IPS DF 19.7 (cell line): ENCODE measurements around the gene SUSD2.

Experiments used
- DNase-seq: peaks from one replicate; pipeline ENCODE4 v3.0.0-alpha.2; 2013; ENCODE audit warnings: low read depth, low spot score

The SUSD2 gene

DNA sequence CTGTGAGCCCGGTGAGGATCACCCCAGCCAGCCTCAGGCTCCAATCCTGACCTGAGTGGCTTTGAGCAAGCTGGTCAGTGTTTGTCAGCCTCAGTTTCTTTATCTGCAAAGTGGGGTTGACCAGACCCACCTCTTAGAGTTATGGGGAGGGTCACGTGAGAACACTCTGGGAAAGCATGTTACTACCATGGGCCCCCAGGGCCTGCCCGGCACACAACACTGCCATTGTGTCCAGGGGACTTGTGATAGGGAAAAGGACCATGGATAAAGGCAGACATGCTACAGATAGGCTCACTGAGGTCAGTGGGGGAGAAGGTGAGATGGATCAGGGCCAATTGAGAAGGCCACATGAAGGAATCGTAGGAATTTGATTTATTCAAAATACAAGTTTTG lies 32.1 kb upstream of the SUSD2 start:
- DNase-seq: no peak

DNA sequence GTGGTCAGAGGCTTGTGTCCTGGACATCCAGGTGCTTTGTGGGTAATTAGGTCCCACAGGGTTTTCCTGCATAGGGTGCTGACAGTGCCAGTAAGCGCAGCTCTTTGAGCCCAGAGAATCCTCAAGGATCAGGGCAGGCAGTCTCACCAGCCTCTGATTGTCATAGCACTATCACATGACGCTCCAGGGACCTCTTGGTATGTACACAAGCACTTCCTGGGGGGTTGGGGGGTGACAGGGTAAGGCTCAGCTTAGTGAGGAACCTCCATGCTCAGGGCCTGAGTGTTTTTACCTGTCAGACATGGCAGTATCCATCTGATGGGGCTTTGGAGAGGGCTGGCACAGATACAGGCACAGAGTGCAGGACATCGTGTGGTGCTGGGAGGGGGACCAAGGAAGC lies 27.9 kb upstream of the SUSD2 start:
- no peak for DNase-seq

DNA sequence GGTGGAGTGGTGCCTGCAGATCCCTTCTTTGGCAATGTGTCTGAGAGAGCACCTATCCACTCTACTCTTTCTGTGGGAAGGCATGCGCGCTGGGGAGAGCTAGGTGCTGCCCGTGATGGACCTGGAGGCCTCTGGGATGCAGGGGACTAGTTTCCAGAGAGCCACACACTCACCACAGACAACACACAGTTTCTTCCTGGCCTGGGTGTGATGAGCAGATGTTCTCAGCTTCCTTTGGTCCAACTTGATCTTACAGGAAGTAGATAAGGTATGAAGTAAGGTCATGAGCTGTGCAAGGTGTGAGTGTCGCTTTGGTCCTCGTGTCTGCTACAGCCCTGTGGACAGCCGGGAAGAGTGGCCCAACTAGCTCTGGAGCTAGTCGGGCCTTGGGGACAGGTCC lies 27.3 kb upstream of the SUSD2 start:
- no peak for DNase-seq

DNA sequence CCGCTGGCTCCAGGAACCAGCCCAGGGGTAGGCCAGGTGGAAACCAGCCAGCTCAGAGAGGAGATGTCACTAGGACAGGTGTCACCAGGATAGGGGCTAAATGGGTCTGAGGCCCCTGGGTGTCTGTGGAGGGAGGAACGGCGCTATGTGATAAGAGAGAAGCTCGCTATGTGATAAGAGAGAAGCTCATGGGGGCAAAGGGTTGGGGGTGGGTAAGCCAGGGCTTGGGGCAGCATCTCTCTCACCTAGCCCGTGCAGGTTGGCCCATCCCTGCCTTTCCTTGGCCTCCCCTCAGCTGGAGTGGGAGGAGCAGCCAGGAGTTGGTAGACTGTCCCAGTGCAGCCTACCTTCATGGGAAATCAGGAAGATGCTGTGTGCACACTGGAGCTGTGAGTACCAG lies 26.5 kb upstream of the SUSD2 start:
- DNase-seq: no peak

DNA sequence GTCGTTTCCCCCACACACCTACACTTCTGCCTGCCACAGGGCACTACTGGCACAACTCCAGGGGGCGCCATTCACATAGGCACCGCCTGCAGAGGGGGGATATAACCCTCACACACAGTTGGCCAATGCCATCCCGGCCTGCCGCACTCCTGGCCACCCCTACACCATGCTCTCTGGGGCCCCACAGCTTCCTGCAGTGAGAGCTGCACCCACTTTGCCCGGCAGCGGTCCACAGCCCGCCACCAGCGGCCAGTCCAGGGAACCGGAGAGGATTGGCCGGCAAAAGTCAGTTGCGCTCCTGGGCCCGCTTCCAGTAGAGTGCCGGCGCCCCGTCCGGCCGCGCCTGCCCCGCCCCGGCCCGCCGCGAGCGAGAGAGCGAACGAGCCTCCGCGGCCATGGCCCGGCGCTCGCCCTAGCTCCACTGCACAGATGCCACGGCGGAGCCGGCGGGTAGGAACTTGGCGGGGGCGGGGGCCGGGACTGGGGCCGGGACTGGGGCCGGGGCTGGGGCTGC lies 25.6 kb upstream of the SUSD2 start:
- no peak for DNase-seq

DNA sequence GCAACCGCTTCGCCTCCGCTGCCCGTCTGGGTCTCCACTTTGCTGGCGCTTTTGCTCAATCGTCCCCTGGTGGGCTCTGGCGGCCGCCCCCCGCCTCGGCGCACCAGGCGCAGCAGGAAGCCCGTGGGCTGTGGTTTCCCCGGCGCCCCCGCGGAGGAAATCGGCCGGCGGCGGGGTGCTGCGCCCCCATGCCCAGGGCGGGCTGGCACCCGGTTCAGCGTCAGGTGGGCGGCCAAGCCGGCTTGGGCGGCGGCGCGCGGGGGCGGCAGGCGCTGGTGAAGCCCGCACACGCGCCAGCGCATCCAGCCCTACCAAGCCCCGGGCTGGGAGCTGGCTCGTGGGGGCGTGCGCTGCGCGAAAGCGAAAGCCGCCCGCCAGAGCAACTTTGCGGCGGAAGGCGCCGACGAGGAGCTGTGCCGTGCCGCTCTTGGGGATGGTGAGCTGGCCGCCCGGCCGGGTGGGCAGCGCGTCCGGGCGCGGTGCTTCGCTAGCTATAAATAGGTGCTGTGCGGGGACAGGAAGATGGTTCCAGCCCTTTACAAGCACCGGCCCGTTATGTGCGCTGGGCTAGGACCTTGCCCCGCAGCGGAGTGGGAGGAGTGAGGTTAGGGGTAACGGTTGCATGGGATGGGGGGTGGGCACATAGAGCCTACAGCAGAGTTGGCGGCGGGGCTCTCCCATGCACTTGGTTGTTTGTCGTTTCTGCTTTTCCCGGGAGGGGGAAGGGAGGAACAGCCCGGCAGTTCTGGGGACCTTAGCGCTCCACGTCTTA lies 25.0 kb upstream of the SUSD2 start:
- no peak for DNase-seq

DNA sequence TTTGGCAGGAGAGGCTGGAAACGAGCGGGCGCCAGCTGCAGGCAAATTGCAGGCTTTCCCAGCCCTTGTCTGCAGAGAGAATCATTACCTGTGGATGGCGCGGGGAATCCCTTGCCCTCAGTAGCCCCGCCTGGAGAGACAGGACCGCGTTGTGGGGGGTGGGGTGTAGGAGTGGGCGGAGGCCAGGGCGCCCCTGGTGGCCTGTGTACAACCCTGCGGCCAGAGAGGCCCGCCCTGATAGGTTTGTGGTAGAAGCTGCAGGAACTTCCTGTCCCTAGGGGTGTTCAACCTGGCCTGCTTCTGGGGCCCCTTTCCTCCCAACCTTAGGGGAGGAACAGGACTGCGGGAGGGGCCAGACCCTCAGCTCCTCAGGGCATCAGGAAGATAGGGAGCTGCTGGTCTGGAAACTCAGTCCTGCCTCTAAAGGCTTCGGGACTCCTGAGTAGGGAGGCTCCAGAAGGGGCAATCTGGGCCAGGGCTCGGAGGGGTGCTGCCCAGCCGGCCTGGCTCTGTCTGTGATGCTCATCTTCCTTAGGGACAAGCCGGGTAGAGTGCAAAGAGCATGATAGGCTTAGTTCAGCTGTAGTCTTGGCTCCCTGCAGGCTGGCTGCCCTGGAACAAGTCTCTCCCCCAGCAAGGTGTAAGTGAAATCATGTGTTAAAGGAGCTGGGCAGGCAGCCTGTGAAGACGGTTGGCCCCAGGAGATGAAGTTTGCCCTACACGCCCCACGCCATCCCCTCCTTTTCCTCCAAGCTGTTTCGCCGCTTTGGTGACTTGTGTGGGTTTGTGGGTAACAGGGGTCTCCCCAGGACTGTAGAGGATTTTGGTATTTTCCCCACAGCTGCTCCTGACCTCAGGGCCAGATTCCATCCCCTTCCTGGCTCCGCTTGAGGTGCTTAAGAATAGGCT lies 24.1 kb upstream of the SUSD2 start:
- peak; percentile 68 for DNase-seq

DNA sequence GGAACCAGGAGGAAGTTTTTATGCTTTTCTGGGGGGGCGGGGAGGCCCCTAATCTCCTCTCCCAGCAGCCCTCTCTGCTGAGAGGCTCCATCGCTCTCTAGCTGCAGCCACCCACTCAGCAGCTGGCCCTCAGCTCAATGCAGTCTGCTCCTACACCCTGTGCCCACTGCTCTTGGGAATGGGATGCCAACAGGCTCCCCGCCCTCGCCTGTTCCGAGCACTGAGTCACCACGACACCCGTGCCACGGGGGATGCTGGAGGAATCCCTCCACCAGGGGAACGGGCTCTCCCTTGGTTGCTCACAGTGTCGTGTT lies 23.5 kb upstream of the SUSD2 start:
- DNase-seq: no peak

DNA sequence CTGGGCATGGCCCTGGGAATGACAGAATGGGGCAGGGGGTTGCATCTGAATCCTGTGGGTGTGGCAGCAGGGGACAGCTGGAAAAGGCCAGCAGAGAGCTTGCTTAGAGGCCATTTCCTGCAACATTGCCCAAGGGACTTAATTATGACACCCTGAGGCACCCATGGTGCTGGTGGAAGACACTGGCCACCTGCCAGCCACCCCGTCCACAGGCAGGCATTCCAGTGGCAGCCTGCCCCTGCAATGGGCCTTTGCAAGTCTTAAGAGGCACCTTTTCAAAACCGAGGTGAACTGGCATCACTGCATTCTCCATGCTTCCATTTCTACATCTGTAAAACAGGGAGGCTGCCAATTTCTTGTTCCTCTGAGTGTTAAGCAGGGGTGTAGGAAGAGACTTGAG lies 21.6 kb upstream of the SUSD2 start:
- no peak for DNase-seq

DNA sequence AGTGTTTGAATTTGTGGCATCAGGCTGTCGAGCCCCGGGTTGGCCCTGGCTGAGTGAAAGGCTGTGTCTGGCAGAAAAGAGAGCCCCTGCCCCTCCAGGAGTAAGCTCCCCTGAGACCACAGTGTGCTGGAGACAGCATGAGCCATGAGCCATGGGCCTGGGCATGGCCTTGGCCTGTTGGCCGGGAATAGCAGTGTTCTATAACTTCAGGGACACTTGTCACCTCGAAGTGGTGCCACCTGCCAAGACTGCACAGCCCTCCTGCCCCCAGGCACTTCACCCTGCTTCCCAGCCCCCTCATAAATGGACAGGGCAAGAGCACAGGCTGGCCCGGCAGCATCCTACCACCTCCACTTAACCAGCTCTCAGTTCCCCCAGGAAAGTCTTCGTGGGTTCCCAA lies 20.7 kb upstream of the SUSD2 start:
- no peak for DNase-seq

DNA sequence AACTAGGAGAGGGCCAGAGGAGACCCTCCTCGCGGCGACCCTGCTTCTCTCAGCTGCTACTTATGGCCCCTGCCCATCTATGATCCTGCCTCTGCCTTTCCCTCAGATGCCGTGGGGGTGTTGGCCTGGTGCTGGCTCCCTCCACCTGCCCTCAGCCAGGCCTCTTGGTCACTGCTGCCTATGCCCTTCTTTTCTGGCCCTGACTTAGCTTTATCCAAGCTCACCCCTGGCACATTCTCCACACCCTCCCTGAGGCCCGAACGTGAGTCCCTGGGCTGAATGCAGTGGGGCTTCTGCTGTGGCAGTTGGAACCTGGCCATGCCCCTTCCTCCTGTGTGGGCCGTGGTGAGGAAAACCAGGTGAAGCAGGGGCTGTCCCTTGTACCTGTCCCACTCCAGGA lies 19.8 kb upstream of the SUSD2 start:
- DNase-seq: no peak

DNA sequence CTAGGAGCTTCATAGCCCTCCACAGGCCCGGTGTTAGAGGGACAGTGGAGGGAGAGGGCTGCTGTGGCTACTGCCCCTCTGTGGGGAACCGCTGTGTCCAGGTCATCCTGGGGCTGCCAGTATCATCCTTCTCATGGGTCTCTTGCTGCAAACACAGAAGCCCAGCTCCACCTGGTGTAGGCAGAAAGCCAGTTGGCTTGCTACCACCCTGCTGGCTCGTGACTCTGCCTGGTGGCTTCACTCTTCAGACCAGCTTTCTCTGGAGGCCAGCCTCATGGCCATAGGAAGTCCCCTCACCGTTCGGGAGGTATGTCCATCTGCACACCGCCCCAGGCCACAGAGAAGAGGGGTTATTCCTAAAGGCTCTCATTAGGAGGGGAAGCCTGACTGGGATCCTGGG lies 19.4 kb upstream of the SUSD2 start:
- no peak for DNase-seq

DNA sequence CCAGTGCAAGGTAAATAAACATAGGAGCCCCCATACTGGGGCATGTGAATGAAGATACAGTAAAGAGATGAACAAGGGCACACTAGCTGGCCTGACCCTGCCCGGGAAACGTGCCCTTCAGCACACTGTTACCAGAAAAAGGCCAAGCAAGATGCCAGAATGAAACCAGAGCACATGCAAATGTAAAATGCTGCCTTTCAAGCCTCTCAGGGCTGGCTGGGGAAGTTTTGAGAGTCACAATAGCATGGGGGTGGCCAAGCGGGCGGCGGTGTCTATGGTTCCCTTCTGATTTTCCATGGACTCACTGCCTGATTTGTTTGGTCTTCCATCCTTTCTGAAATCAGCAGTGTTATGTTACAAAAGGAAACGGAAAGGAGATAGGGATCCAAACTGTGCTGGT lies 18.9 kb upstream of the SUSD2 start:
- DNase-seq: no peak

DNA sequence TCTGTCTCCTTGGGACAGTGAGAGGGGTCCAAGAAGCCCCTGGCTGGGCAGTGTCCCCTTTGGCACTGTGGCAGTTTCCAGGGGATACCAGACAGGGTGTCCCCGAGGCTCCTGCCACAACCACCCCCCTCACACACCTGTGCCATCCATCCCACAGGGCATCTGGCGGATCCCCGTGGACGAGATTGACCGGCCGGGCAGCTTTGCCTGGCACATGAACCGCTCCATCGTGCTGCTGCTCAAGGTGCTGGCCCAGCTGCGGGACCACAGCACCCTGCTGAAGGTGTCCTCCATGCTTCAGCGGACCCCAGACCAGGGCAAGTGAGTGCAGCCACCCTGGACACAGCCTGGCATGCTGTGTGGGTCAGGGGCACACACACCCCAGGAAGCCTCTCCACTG lies 17.0 kb upstream of the SUSD2 start:
- DNase-seq: no peak

DNA sequence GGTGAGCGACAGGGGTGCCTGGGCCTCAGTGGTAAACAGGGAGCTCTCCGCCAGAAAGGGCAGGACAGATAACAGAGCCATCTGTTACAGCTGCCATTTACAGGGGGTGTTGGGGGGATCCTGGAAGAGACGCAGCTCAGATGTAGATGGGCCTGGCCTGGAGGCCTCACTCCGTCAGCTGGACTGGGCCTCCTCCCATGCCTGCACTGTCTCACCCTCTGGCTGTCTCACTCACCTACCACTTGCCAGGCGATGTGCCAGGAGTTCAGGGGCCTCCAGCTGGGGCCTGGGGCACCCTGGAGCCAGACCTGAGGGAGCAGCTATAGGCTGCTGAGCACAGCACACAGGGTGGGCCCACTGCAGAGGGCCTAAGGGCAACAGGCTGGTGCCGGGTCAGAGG lies 16.3 kb upstream of the SUSD2 start:
- DNase-seq: no peak

DNA sequence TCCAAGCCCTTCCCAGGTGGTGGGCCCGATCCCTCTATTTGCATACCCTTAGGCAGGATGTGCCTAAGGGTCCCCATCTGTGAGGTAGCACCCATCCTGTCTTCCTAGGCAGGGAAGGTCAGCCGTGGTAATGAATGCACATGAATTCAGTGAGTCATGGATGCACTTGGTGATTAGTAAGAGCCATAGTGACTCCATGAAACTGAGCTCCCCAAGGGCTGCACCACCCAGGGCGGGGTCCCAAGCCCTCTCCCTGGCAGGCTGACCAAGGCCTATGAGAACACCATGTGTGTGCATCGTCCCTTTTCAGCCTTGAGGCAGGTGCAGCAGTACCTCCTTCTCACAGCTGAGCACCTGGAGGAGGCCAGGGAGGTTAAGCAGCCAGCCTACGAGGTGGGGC lies 15.6 kb upstream of the SUSD2 start:
- no peak for DNase-seq

DNA sequence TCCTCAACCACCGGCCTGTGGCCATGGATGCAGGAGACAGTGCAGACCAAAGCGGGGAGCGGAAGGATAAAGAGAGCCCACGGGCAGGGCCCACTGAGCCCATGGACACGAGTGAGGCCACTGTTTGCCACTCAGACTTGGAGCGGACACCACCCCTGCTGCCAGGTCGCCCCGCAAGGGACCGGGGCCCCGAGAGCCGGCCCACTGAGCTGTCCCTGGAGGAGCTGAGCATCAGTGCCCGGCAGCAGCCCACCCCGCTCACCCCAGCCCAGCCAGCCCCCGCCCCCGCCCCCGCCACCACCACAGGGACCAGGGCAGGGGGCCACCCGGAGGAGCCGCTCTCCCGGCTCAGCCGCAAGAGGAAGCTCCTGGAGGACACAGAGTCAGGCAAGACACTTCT lies 14.5 kb upstream of the SUSD2 start:
- no peak for DNase-seq

DNA sequence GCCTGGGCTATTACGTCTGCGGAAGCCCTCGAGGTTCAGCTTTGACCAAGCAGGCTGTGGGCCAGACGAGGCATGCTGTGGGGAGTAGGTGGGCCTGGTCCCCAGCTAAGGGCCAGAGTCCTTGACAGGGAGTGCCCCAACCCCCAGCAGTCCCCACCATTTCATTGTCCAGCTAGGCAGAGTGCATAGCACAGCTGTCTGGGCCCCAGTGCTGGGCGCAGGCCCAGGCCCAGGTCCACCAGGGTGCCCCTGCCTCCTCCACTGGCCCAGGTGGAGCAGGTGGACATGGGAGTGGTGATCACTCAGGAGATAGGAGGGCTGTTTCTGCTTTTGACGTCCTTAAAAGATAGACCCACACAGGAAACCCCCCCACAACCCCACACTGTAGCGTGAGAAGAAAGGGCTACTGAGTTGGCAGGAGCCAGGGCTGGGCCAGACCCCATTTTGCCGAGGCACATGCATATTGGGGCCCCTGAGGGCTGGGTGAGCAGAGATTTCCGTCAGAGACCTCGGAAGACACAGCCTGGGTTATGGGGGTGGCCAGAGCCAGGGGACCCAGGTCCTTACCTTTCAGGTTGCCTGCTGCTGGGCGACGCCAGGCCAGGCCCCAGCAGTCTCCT lies 11.7 kb upstream of the SUSD2 start:
- no peak for DNase-seq

DNA sequence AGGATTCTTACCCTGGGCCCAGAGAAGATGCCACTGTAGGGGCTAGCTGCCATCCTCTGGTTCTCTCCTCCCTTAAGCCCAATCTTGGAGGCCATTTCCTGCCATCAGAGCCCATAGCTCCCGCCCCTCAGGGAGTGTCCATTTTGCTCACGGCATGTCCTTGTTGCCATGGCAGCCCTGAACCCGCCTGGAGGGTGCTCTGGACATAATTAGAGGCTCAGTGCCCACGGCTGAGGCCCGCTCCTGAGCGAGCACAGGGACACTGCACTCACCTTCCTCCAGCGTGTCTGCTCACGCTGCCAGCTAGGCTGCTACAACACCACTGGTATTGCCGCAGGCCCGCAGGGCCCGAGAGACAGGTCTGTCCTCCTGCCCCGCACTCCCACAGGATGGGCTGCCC lies 11.1 kb upstream of the SUSD2 start:
- DNase-seq: no peak

DNA sequence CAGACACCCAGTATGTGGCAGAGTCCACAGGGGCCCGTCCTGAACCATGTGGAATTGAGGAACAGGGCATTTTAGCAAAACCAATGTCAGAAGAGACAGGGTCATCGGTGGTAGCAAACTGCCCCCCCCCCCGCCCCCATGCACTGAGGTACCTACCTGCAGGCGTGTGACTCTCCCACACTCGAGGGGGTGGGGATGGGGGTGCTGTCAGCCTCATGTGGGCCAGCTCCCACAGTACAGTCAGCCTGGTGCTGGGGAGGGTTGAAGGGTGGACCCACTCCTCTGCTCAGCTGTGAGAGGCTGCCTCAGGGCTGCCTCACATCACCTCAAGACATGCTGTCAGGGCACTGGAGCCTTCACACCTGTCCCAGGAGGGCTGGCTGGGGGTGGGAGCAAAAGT lies 10.7 kb upstream of the SUSD2 start:
- DNase-seq: no peak

DNA sequence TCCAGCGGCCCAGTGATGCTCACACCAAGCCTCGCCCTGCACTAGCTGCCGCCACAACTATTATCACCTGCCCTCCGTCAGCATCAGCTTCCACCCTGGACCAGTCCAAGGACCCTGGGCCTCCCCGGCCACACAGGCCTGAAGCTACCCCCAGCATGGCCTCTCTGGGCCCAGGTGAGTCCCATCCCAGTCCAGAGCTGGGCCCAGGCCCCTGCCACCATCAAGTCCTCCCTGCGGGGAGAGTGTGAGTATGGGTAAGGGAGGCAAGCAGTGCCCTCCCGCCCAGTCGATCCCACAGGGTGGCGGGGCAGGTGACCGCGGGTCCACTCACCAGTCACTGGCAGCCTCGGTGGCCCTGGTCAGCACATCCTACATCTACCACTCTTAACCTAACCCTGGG lies 9.5 kb upstream of the SUSD2 start:
- DNase-seq: no peak

DNA sequence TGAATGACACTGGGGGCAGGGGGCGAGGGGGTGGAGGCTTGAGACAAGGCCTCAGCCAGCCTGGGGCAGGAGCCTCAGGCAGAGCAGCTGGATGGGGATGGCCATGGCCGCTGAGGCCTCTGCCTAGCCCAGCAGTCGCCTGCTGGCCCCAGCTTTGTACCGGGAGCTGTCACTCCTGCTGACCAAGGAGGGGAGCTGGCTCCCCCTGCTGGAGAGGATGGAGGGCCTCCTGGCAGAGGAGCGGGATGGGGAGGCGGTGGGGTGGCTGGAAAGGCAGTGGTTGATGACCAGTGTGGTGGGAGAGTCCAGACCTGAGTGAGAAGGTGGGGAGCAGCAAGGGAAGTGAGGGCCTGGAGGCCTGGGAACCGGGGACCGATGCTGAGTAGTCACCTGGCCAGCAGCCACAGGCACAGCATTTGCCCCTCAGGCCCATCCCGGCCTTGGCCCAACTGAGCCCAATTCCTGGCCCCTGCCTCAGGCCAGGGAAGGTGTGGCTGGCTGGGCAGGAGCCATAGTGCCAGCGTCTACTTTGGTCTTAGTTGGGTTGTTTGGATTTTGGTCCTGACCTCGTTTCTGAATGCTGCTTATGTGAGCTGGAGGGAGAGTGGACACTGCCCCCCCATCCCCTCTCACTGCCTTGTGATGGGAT lies 6.0 kb upstream of the SUSD2 start:
- no peak for DNase-seq
